DMS114 treated with DMSO at 0.1 percent for 48 hours (cell line): ENCODE results near the gene LIFR.
"Not testable (repeated sequence)": the region's sequence is repeated elsewhere in the genome, so short reads cannot be mapped to it uniquely, and the experiment has no call there.

Source experiments
- DNase-seq: peaks from one replicate; lab custom pipeline; 2025; ENCODE audit not compliant: unreplicated experiment; lab: John Stamatoyannopoulos, UW

Gene LIFR

DNA sequence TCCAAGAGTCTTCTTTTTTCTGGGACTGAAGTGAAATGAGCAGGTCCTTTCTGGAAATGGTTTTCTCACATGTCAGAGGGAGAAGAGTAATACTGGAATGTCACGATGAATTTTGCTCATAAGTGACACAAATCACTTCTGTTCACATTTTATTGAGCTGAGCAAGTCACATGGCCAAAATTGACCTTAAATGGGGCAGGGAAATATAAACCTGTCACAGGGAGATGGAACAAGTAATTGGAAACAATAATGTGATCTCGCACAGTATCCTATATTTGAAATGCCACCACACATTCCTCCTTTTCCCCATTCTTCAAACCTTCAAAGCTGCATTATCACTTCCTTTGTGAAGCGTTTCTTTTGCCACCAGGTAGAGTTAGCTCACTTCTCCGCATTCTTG, 25.2 kb upstream of the LIFR start:
- no peak for DNase-seq

DNA sequence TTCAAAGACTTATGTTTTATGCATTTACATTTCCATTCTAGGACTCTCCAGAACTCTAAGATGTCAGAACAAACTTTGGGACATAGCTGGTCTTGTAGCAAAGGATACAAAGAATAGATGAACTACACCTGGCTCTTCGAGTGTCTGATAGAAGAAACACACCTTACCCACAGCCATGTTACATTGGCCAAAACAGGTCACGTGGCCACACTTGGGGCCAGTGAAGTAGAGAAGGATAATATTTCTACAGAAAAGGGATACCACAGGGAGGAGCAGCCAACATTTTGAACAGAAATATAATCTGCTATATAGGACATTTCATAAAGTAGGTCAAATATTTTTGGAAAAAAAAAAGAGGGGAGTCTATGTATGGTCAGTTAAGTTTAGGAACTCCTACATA, 22.7 kb upstream of the LIFR start:
- no peak for DNase-seq

DNA sequence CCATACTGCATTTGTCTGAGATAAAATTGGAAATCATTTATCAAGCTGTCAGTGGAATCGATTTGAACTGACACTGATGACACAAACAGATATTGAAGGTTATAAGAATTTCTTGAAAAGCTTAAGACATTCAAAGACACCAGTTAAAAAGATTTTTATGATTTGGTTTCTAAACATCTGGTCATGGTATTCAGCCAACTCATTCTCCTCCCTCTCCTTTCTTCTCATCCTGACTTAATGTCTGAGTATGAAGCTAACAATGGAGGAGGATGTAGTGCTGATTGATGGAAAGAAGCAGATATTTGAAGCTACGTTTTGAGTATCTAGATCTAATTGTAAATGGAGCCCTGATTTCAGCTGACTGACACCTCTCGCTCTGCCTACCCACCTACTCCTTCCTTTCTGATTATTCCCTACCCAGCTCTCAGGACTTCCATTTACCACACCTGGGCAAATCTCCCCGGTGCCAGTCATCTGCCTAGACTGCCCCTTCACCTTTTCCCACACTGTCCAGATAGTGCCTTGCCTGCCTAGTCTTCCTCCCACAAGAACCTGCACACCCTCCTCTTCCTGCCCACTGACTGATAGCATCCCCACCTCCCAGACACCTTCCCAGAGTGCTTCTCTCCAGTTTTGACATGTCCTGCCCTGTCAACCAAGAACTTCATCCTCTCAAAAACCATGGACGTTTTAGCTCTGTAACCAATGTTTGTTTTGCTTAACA, 20.7 kb upstream of the LIFR start:
- no peak for DNase-seq

DNA sequence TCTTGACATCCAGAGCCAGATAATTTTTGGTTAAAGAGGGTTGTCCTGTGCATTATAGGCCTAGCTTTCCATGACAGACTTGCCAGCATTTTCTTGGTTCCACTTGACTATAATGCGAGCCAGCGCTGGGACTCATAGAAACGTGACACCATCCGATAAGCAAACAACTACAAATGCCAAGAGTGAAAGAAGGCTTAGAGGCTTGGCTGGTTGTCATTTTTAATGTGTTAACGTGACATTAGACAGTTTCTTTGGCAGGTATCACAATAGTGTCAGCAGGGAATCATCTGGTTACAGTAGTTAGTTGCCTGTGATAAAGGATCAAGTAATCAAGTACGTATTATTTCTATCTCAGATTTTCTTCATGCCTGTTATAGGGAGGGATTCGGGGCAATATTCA, 20.0 kb upstream of the LIFR start:
- DNase-seq = no peak

GRCh38 chr5:38575476-38575875, 19.0 kb upstream of the LIFR start:
- no peak for DNase-seq

GRCh38 chr5:38574009-38574408, 17.6 kb upstream of the LIFR start:
- DNase-seq = no peak

DNA sequence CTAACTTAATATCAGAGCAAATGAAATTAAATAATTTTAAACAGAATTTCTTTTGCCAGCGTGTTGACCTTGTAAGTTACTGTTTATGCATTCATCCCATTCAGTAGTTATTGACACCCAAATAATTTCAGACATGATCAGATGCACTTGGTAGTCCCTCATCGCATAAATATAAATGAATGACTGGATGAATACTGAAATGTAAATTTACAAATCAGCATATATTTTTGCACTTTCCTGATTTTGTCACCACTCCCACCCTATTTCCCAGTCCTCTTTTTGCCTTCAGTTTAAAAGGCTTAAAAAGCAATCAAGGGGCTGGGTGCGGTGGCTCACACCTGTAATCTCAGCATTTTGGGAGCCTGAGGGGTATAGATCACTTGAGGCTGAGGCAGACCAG, 17.1 kb upstream of the LIFR start:
- no peak for DNase-seq

DNA sequence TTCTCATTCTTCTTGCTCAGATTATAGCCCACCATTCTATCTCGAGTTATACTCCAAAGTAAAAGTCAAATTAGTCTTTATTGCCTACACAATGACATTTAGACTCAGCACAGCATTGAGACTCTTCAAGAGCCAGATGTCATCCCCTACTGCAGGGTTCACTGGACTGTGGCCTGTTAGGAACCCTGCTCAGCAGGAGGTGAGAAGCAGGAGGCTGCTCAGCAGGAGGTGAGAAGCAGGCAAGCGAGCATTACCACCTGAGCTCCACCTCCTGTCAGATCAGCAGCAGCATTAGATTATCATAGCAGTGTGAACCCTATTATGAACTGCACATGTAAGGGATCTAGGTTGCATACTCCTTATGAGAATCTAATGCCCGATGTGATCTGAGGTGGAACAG, 12.7 kb upstream of the LIFR start:
- DNase-seq = no peak

GRCh38 chr5:38567306-38567705, 10.9 kb upstream of the LIFR start:
- DNase-seq = not testable (repeated sequence)

- no peak for DNase-seq
Measured at GRCh38 chr5:38563624-38564023, 7.2 kb upstream of the LIFR start.

DNA sequence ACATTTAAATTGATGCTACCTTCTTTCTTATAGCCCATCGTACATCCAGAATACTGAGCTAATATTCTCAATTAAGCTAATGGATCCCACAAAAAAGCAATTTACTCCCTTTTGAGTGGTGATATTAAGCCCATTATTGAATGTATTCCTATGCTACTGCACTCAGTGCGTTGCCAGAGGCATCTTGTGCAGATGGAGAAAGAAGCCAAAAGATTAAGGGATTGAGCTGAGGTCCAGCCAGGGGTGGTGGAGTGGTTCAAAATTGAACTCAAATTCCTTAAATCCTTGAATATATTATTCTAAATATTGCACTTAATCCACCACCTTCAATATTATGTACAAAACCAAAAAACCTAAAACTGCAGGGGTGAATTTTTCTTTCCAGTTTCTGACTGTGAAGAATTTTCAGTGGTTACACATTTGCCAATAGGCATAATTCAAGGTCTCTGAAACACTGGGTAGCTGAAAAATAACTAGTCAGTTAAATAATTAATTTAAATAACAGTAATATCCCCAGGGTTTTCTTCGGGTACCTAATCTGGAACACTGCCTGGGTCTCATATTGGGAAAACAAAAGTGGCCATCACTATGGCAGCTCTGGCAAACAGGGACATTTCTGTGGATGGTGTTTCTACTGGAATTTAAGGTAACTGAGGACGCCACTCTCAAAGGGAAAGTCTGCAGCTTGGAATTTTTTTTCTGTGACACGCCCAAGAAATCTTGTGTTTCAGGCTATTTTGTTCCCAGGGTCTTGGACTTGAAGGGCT, 6.2 kb upstream of the LIFR start:
- DNase-seq = no peak

GRCh38 chr5:38559428-38559827, 3.0 kb upstream of the LIFR start:
- no peak for DNase-seq

GRCh38 chr5:38557792-38558191, 1.3 kb upstream of the LIFR start:
- no peak for DNase-seq

GRCh38 chr5:38557308-38557710, 863 bp upstream of the LIFR start:
- DNase-seq = no peak

DNA sequence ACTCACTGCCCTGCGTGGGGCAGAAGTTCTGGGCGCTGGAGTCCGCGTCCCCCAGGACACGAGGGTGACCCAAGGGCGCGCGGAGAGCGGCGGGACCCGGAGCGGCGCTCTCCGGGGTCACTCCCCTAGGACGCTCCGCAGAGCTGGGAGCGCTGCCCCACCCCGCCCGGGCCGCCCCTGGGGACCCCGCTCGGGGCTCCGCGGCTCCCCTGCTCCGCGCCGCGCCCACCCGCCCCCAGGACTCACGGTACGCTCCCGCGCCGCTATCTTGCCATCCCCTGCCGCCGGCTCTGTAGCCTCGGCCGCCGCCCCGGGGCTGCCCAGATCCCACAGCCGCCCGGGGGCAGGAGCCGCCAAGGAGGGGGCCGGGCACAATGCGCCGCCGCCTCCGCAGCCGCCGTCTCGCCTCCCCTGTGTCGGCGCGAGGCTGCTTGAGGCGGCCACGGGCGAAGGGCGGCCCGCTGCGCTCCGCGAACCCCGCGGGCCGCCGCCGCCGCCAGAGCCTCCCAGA, 303 bp downstream of the LIFR start:
- DNase-seq = no peak

DNA sequence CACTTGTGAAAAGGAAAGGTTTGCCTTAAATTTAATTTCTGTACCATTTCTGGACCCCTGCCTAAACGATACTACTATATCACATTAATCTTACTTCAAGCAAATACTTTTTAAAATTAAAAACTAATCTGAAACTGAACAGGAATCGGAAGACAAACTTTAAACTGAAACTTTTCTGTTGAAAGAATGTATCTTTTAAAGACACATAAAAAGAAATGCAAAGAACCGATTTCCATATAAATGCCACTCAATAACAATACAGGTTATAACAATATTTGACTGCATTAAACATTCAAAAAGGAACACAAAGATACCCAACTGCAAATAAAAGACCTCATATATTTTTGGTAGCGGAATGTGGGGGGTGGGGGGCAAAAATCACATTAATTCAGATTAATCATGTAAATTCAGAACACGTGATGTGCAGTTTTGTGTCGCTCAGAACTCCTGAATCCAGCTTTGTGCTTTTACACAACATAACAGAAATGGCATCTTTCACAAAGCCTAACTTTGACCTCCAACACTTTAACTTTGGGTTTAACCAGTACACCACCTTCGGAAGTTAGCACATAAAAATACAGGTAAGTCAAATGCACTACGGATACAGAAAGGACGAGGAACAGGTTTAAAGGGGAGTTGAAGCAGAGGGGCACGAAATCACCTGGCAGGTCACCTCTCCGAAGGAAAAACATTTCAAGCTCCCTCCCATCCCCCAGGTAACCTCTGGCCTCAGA, 925 bp downstream of the LIFR start:
- no peak for DNase-seq

DNA sequence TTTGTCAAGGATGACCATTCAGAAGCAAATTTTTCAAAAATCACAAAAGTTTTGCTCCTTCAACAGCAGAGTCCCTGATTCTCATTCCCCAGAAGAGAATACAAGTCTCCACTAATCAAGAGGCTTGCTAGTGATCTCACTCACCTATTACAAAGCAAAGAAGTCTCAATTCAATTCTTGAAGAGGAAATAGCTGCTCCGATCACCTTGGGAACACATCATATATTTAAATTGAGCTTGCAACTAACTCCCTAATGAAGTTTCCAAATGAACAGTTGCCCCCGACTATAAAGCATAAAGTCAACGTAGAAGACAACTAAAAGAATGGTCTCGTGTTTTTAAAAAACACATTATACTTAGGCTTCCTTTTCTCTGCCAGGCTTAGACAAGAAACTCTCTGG, 1.6 kb downstream of the LIFR start:
- no peak for DNase-seq

DNA sequence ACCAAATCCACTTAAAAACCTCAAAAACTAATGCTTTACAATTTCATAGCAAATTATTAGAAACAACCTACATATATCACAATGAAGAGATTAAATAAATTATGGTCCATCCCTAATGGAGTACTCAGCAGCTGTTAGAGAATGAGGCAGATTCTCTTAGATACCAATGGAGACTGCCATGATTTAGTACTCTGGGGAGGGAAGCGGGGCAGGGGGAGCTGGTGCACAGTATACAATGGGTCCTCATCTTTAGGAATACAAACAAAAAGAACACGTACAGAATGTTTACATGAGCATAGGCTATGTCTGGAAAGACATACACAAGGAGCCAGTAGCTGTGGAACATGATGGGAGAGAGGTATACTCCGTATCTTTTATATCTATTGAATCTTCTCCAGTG, 2.0 kb downstream of the LIFR start:
- DNase-seq = no peak

GRCh38 chr5:38553001-38553521, 3.4 kb downstream of the LIFR start:
- DNase-seq = no peak

DNA sequence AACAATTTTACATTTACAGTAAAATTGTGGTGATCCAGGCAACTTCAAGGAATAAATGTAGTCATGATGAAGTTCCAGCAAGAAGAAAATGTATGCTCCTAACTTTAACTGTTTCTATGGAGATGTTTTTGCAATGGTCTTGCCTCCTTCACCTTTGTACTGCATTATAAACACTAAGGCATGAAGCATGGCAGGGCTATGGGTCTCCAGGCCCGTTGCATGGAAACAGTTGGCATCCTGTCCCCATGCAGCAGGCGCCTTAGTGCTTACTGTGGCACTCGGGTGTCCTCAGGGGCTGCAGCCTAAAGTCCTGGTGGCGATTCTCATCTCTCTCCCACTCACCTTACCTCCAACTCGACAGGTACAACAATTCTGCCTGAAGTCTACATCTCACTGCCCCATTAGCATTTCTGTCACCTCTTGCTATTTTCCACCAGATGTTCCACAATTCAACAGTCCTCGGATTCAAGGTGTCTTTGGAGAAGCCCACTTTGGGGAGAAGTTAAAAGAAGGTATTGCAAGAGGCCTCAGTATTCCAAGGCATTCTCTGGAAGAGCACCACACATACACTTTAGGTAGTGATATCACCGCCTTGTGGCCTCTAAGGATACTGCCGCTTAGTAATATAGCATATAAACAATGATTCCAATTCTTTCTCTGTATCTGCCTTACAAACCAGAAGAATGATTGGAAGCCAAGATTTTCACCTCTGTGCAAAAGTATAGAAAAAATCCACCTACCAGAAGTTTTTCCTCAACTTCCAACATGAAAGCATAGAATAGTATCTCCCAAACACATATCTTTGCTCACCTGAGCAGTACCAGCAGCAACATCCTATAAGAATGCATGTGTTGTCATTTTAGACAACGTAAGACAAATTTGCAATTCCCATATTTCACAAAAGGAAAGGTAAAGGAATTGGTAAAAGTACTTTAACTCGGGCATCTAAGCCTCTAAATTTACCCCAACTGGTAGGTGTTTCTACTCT, 5.1 kb downstream of the LIFR start:
- DNase-seq = no peak
